Mesenchymal stem cell (in vitro differentiated cells and primary cell): Measurements from ENCODE around the gene FIBCD1.

Source experiments
- DNase-seq: peaks from one replicate; pipeline ENCODE4 v3.0.0-alpha.2; 2013
- H2AFZ ChIP-seq: one replicate; pipeline ENCODE4 v1.6.1; 2013; ENCODE audit warnings: low read depth, mild to moderate bottlenecking, control low read depth, inconsistent platforms, low read length, moderate library complexity
- H2AK5ac ChIP-seq: 2 replicates; pipeline ENCODE4 v1.6.1; 2013; ENCODE audit warnings: low read length, moderate library complexity, mild to moderate bottlenecking, inconsistent platforms; ENCODE audit not compliant: severe bottlenecking
- H2BK120ac ChIP-seq: one replicate; pipeline ENCODE4 v1.6.1; 2013; ENCODE audit warnings: low read depth, mild to moderate bottlenecking, inconsistent platforms, low read length, moderate library complexity
- H2BK12ac ChIP-seq, 2 experiments: one replicate each; pipeline ENCODE4 v1.6.1; 2013; ENCODE audit warnings: inconsistent platforms in 2 of 2, low read length in 2 of 2, mild to moderate bottlenecking in 2 of 2, moderate library complexity in 2 of 2, control low read depth in 1 of 2
- H2BK15ac ChIP-seq: one replicate; pipeline ENCODE4 v1.6.1; 2013; ENCODE audit warnings: mild to moderate bottlenecking, low read depth, inconsistent platforms; ENCODE audit not compliant: poor library complexity, severe bottlenecking
- H2BK5ac ChIP-seq: 2 replicates; pipeline ENCODE4 v1.6.1; 2013; ENCODE audit warnings: low read depth, mild to moderate bottlenecking, low read length, control low read depth, inconsistent platforms; ENCODE audit not compliant: poor library complexity, severe bottlenecking
- H3K14ac ChIP-seq, 2 experiments: one replicate each; pipeline ENCODE4 v1.6.1; 2013; ENCODE audit warnings: inconsistent platforms in 2 of 2, low read length in 2 of 2, control low read depth in 1 of 2, mild to moderate bottlenecking in 1 of 2, moderate library complexity in 1 of 2
- H3K18ac ChIP-seq, 2 experiments: one replicate each; pipeline ENCODE4 v1.6.1; 2013; ENCODE audit warnings: inconsistent platforms in 2 of 2, low read length in 2 of 2, control low read depth in 1 of 2, low read depth in 1 of 2, mild to moderate bottlenecking in 1 of 2
- H3K23ac ChIP-seq, 2 experiments: one replicate each; pipeline ENCODE4 v1.6.1; 2013; ENCODE audit warnings: inconsistent platforms in 2 of 2, low read length in 2 of 2, mild to moderate bottlenecking in 2 of 2, moderate library complexity in 2 of 2, control low read depth in 1 of 2
- H3K27ac ChIP-seq: 2 replicates; pipeline ENCODE4 v1.5.1; 2013; ENCODE audit warnings: mild to moderate bottlenecking, moderate library complexity, low read length, control low read depth, inconsistent platforms; ENCODE audit not compliant: poor library complexity, severe bottlenecking
- H3K27me3 ChIP-seq, 2 experiments: 2 replicates each; pipeline versions ENCODE4 v1.6.1 to v1.7.0; 2013; ENCODE audit warnings: low read length in 2 of 2, mild to moderate bottlenecking in 2 of 2, moderate library complexity in 2 of 2, control low read depth in 1 of 2, inconsistent platforms in 1 of 2; ENCODE audit not compliant: control insufficient read depth in 1 of 2, insufficient read depth in 1 of 2
- H3K36me3 ChIP-seq, 2 experiments: 2 replicates each; pipeline versions ENCODE4 v1.6.1 to v1.7.0; 2013; ENCODE audit warnings: low read length in 2 of 2, control low read depth in 1 of 2, inconsistent platforms in 1 of 2, low read depth in 1 of 2, mild to moderate bottlenecking in 1 of 2; ENCODE audit not compliant: insufficient read depth in 2 of 2, control insufficient read depth in 1 of 2
- H3K4ac ChIP-seq, 2 experiments: one replicate each; pipeline ENCODE4 v1.6.1; 2013; ENCODE audit warnings: inconsistent platforms in 2 of 2, low read length in 2 of 2, mild to moderate bottlenecking in 2 of 2, moderate library complexity in 2 of 2, control low read depth in 1 of 2, low read depth in 1 of 2
- H3K4me1 ChIP-seq: 2 replicates; pipeline ENCODE4 v1.6.1; 2013; ENCODE audit warnings: low read depth, low read length, control low read depth; ENCODE audit not compliant: control insufficient read depth, insufficient read depth
- H3K4me2 ChIP-seq: 2 replicates; pipeline ENCODE4 v1.6.1; 2013; ENCODE audit warnings: low read length, mild to moderate bottlenecking, inconsistent platforms; ENCODE audit not compliant: poor library complexity, severe bottlenecking
- H3K4me3 ChIP-seq, 2 experiments: 2 replicates each; pipeline versions ENCODE4 v1.5.1 to v1.7.0; 2013; ENCODE audit warnings: low read length in 2 of 2, mild to moderate bottlenecking in 2 of 2, control low read depth in 1 of 2, low read depth in 1 of 2; ENCODE audit not compliant: insufficient read depth in 1 of 2
- H3K79me1 ChIP-seq: replicated peaks from 2 replicates; pipeline ENCODE4 v1.6.1; 2013; ENCODE audit warnings: mild to moderate bottlenecking, control low read depth, low read length, inconsistent platforms; ENCODE audit not compliant: poor library complexity, severe bottlenecking
- H3K9ac ChIP-seq: 2 replicates; pipeline ENCODE4 v1.7.0; 2013; ENCODE audit warnings: mild to moderate bottlenecking, low read length, moderate library complexity
- H3K9me3 ChIP-seq: 2 replicates; pipeline ENCODE4 v1.7.0; 2013; ENCODE audit warnings: mild to moderate bottlenecking, low read length; ENCODE audit not compliant: control insufficient read depth
- H4K8ac ChIP-seq: one replicate; pipeline ENCODE4 v1.6.1; 2013; ENCODE audit warnings: inconsistent platforms, mild to moderate bottlenecking, low read length, moderate library complexity
- H4K91ac ChIP-seq: one replicate; pipeline ENCODE4 v1.6.1; 2013; ENCODE audit warnings: mild to moderate bottlenecking, low read length, inconsistent platforms
- WGBS: methylation state at CpG from one replicate; pipeline ENCODE4 v1.1.7; 2013; ENCODE audit warnings: mixed read lengths; 5-methylcytosine and 5-hydroxymethylcytosine counted together

The FIBCD1 gene

DNA sequence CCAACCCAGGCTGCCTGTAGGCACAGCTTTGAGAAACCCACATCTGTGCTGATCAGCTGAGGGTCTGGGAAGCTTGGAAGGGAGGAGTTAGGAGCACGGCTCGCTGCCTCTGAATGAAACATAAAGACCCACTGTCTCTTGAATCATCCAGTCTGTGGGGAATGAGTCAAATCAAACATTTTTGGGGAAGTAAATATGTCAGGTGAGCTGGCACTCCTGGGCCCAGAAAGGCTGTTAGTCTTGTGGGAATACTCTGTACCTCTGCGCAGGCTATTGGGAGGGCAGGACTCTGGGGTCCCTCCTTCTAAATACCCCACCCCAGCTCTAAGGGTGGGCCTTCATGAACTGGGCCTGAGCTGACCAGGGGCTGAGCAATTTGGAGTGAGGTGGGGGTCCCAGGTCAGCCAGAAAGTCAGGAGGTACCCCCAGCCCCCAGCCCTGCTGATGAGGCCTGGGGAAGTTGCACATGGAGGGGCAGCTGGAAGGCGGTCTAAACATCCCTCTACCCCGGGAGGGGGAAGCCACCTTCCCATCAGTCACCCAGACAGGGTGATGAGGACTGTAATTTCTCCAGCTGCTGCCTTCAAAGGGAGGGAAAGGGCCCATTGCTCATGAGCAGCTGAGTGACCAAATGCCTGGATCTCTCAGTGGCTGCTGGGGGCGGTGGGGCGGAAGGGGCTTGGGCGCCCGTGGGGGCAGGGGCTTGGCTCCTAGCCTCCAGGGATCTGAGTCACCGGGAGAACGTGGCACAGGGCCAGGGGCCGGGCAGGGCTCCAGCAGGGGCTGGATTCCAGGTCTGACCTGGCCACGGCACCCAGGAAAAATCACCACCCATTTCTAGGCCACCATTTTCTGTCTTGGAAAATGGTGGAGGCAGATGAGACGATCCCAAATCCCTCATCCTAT is 10.8 kb downstream of the FIBCD1 start:
- no peaks in the 10 kb centered on the region for H3K9me3 ChIP-seq
- H3K4me3 ChIP-seq, result no peak overlapping the region
- no peak overlapping the region for H2BK120ac ChIP-seq
- no peak overlapping the region for H3K4ac ChIP-seq
- WGBS, result 55% methylated on average over 12 of the region's 14 CpGs
- peak overlapping the region; percentile 17 for H3K4me2 ChIP-seq
- peaks cover under 1 to 28% of the 10 kb centered on the region in 2 experiments for H3K27me3 ChIP-seq
- no peak overlapping the region for H3K18ac ChIP-seq
- H2BK5ac ChIP-seq, result peak overlapping the region; percentile 80
- no peak overlapping the region for H4K8ac ChIP-seq
- H3K36me3 ChIP-seq, result peaks cover 0 to 2% of the 10 kb centered on the region in 2 experiments
- H3K4me1 ChIP-seq, result peaks cover 49% of the 10 kb centered on the region
- H3K9ac ChIP-seq, result no peak overlapping the region
- no peak overlapping the region for H3K23ac ChIP-seq
- H3K79me1 ChIP-seq, result no peaks in the 10 kb centered on the region
- DNase-seq, result no peak
- no peak overlapping the region for H2BK15ac ChIP-seq
- no peak overlapping the region for H4K91ac ChIP-seq
- no peak overlapping the region for H2BK12ac ChIP-seq
- H2AK5ac ChIP-seq, result peak overlapping the region; percentile 85
- peak overlapping the region; percentile 94 for H3K27ac ChIP-seq
- H2AFZ ChIP-seq, result no peak overlapping the region
- no peak overlapping the region for H3K14ac ChIP-seq

DNA sequence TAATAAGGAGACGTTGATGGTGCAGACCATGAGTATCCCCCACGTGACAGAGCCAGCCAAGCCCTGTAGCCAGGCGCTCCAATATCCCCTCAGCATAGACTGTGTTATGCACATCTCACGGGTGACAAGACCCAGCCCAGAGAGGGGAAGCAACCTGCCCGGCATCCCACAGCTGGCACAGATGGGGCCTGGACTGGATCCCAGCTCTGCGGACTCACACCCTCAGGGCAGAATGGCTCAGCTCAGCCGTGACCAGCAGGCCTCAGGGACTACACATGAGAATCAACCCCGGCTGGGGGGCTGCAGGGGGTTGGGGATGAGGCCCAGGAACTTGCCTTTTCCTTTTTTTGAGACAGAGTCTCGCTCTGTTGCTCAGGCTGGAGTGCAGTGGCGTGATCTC is 11.7 kb downstream of the FIBCD1 start:
- H2BK120ac ChIP-seq, result no peak overlapping the region
- no peak for DNase-seq
- no peaks in the 10 kb centered on the region for H3K79me1 ChIP-seq
- no peak overlapping the region for H4K8ac ChIP-seq
- no peaks in the 10 kb centered on the region for H3K9me3 ChIP-seq
- H3K27ac ChIP-seq, result peak overlapping the region; percentile 94
- no peak overlapping the region for H2AFZ ChIP-seq
- 92% methylated on average over 10 of the region's 10 CpGs for WGBS
- H2BK5ac ChIP-seq, result no peak overlapping the region
- no peak overlapping the region for H3K9ac ChIP-seq
- H3K18ac ChIP-seq, result no peak overlapping the region
- peaks cover 0 to 2% of the 10 kb centered on the region in 2 experiments for H3K36me3 ChIP-seq
- no peak overlapping the region for H3K4me2 ChIP-seq
- no peak overlapping the region for H2BK12ac ChIP-seq
- no peak overlapping the region for H4K91ac ChIP-seq
- no peak overlapping the region for H2BK15ac ChIP-seq
- no peak overlapping the region for H3K14ac ChIP-seq
- peaks cover 8 to 38% of the 10 kb centered on the region in 2 experiments for H3K27me3 ChIP-seq
- no peak overlapping the region for H3K4ac ChIP-seq
- H3K4me1 ChIP-seq, result peaks cover 45% of the 10 kb centered on the region
- H3K4me3 ChIP-seq, result no peak overlapping the region
- H2AK5ac ChIP-seq, result no peak overlapping the region
- H3K23ac ChIP-seq, result no peak overlapping the region

DNA sequence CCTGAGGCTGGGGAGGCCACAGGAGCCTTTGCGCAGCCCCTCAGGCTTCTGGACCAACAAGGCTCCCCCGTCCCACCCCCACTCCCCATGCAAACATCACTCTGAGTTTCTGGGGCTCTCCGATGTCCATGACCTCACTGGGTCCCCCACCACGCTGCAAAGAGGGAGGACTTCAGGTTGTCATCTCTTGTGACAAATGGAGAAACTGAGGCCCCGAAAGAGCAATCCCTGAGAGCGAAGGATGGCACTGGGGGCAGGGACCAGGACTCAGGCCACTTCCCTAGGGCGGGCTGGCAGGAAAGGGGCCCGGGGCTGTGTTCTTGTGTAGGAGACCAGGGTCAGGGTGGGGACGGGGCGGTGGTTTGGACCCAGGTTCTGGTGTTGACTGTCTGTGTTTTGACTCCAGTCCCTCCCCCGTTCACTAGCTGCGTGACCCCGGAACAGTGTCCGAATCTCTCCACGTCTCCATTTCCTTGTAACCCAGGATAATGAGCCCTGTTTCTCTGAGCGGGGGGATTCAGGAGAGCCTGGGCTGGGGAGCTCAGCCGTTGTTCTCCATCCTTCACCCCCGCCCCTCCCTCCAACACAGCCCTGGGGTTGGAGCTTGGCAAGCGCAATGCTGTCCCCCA is 13.9 kb downstream of the FIBCD1 start:
- H3K4me3 ChIP-seq, result no peak overlapping the region
- no peak overlapping the region for H3K27ac ChIP-seq
- no peak for DNase-seq
- H3K4me1 ChIP-seq, result peaks cover 44% of the 10 kb centered on the region
- 86% methylated on average over 16 of the region's 19 CpGs for WGBS
- H3K4ac ChIP-seq, result no peak overlapping the region
- H3K79me1 ChIP-seq, result no peaks in the 10 kb centered on the region
- H3K9ac ChIP-seq, result no peak overlapping the region
- no peak overlapping the region for H2BK120ac ChIP-seq
- no peak overlapping the region for H3K23ac ChIP-seq
- H2BK5ac ChIP-seq, result no peak overlapping the region
- no peak overlapping the region for H3K14ac ChIP-seq
- peak overlapping the region; percentile 1 for H2AK5ac ChIP-seq
- H3K4me2 ChIP-seq, result no peak overlapping the region
- H4K8ac ChIP-seq, result no peak overlapping the region
- peaks cover 14 to 59% of the 10 kb centered on the region in 2 experiments for H3K27me3 ChIP-seq
- H2BK15ac ChIP-seq, result no peak overlapping the region
- H3K18ac ChIP-seq, result no peak overlapping the region
- no peak overlapping the region for H4K91ac ChIP-seq
- H2AFZ ChIP-seq, result no peak overlapping the region
- H2BK12ac ChIP-seq, result no peak overlapping the region
- H3K9me3 ChIP-seq, result no peaks in the 10 kb centered on the region
- H3K36me3 ChIP-seq, result peaks cover 0 to 2% of the 10 kb centered on the region in 2 experiments

DNA sequence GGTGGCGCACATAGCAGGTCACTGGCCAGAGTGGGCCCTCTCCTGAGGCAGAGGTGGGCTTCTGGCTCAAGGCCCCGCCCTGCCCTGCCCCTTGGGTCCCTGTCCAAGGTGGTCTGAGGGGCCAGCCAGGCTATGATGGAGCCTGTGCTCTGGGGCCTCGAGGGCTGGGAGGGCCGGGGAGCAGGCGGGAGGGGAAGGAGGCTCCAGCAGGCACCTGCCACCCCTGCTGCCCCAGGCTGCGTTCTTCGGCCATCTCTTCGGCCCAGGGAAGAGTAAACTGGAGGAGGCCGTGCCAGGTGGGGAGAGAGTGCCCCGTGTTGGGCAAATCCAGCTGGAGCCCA is 14.6 kb downstream of the FIBCD1 start:
- no peak overlapping the region for H3K4me2 ChIP-seq
- peaks cover 40% of the 10 kb centered on the region for H3K4me1 ChIP-seq
- H2BK12ac ChIP-seq, result no peak overlapping the region
- no peak overlapping the region for H3K18ac ChIP-seq
- H4K8ac ChIP-seq, result no peak overlapping the region
- peak overlapping the region; percentile 53 for H2AK5ac ChIP-seq
- no peak overlapping the region for H3K14ac ChIP-seq
- no peak overlapping the region for H3K23ac ChIP-seq
- no peak overlapping the region for H2AFZ ChIP-seq
- no peak for DNase-seq
- H3K9ac ChIP-seq, result no peak overlapping the region
- no peak overlapping the region for H4K91ac ChIP-seq
- H3K27me3 ChIP-seq, result peaks cover 14 to 63% of the 10 kb centered on the region in 2 experiments
- 81% methylated on average over 10 of the region's 10 CpGs for WGBS
- H3K4me3 ChIP-seq, result no peak overlapping the region
- no peak overlapping the region for H2BK15ac ChIP-seq
- H3K9me3 ChIP-seq, result no peaks in the 10 kb centered on the region
- peaks cover 0 to 2% of the 10 kb centered on the region in 2 experiments for H3K36me3 ChIP-seq
- H3K79me1 ChIP-seq, result no peaks in the 10 kb centered on the region
- no peak overlapping the region for H2BK120ac ChIP-seq
- no peak overlapping the region for H3K4ac ChIP-seq
- no peak overlapping the region for H3K27ac ChIP-seq
- H2BK5ac ChIP-seq, result no peak overlapping the region
